GM21786 (cell line): ENCODE measurements around the gene SIRT7.

Source experiments
- ATAC-seq: cut with Tn5 transposase; IDR thresholded peaks from one replicate; pipeline ENCODE4 v1.9.1; 2021; ENCODE audit not compliant: unreplicated experiment

SIRT7 gene, protein sequence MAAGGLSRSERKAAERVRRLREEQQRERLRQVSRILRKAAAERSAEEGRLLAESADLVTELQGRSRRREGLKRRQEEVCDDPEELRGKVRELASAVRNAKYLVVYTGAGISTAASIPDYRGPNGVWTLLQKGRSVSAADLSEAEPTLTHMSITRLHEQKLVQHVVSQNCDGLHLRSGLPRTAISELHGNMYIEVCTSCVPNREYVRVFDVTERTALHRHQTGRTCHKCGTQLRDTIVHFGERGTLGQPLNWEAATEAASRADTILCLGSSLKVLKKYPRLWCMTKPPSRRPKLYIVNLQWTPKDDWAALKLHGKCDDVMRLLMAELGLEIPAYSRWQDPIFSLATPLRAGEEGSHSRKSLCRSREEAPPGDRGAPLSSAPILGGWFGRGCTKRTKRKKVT

DNA sequence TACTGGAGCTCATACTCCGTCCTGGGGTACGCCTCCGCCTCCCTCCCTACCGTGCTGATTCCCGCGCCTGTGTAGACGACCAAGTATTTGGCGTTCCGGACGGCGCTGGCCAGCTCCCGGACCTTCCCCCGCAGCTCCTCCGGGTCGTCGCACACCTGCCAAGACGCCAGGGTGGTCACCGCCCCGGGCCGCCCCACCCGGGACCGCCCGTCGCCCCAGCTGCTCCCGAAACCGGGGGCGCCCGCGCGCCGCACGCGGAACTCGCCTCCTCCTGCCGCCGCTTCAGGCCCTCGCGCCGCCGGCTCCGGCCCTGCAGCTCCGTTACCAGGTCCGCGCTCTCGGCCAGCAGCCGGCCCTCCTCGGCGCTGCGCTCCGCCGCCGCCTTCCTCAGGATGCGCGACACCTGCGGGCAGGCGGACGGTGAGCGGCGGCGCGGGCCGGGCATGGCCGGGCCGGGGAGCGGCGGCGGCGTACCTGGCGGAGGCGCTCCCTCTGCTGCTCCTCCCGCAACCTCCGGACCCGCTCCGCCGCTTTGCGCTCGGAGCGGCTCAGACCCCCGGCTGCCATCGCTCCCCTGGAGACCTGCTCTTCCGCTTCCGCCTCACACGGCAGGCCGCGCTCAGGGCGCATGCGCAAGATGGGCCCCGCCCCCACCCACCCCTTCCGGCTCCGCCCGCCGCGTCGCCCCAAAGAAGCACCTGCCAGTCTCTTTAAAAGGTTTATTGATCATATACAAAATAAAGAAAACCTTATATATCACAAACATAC lies at the start of gene SIRT7:
TSS of gene SIRT7 (minus strand) at position 612 of the 768 bp plus-strand sequence. CDS start at position 567, 45 bp downstream.
- ATAC-seq: peak; percentile 67

DNA sequence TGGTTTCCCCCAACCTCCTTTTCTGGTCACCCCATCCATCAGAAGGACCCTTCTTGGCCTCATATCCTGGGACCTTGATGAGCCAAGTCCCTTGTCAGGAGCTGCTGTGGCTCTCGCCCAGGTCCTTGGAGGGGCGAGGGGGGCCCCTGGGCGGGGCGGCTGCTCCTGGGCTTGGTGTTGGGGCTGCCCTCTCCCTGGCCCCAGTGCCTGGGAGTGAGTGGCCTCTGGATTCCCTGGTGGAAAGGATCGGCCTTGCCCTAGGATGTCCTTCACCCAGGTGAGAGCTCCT lies 49.2 kb upstream of the SIRT7 start:
- ATAC-seq: no peak

DNA sequence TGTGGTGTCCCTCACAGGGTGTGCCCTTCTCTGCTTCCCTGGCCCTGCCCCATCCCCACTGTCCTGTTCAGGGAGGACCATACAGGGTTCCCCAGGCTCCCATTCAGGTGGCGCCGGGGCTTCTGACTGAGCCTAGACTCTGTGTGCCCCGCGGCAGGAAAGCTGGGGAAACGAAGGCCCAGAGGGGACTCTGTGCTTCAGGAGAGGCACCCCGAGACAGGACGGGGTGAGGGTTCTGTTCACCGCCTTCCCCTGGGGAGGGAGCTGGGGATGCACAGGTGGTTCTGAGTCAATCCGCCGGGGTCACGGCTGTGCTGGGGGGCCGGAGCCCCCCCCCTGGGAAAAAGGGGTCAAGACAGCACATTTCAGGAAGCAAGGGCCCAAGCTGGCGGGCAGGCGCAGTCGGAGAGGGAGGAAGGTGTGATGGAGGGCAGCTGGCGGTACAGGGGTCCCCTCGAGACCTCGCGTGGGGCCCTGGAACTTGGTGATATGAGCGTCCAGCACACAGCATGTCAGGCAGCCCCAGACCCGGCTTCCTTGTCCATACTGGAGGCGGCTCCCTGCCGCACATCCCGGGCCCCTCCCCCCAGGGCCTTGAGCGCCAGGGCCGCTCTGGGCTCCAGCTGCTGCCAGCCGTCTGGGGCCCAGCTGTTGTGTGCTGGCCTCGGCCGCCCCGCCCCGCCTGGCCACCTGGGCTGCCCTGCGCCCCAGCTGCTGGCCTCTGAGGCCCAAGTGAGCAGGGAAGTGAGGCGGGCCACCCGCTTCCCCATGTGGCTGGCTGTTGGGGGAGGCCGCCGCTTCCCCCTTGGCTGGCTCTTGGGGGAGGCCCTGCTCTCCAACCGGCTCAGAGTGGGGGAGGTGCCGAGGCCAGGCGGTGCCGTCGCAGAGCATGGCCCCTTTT lies 48.6 kb upstream of the SIRT7 start:
- ATAC-seq: no peak

DNA sequence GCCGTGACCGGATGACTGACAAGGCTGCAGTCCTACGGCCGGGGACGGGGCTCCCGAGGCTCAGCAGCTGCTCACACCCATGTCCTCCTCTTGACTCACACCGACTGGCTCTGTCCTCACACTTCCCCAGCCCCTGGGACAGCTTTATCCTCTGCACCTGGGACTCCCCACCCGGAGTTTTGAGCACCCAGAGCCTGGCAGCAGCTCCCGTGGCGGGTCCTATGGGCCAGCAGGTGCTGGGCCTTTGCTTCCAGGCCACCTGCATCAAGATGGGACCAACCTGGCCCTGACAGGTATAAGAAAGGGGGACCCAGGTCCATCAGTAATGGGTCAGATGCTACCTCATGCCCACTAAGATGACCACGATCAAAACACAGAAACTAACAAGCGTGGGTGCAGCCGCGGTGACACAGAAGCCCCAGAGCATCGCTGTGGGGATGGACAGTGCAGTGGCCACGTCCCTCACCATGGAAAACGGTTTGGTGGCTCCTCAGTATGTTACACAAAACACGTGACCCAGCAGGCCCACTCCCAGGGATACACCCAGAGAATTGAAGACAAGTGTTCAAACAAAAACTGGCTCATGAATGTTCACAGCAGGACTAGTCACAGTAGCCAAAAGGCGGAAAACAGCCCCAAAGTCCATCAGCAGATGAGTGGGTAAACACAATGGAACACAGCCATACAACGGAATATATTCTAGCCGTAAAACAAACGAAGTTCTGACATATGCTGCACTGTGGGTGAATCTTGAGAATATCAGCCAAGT lies 46.3 kb upstream of the SIRT7 start:
- ATAC-seq: no peak

DNA sequence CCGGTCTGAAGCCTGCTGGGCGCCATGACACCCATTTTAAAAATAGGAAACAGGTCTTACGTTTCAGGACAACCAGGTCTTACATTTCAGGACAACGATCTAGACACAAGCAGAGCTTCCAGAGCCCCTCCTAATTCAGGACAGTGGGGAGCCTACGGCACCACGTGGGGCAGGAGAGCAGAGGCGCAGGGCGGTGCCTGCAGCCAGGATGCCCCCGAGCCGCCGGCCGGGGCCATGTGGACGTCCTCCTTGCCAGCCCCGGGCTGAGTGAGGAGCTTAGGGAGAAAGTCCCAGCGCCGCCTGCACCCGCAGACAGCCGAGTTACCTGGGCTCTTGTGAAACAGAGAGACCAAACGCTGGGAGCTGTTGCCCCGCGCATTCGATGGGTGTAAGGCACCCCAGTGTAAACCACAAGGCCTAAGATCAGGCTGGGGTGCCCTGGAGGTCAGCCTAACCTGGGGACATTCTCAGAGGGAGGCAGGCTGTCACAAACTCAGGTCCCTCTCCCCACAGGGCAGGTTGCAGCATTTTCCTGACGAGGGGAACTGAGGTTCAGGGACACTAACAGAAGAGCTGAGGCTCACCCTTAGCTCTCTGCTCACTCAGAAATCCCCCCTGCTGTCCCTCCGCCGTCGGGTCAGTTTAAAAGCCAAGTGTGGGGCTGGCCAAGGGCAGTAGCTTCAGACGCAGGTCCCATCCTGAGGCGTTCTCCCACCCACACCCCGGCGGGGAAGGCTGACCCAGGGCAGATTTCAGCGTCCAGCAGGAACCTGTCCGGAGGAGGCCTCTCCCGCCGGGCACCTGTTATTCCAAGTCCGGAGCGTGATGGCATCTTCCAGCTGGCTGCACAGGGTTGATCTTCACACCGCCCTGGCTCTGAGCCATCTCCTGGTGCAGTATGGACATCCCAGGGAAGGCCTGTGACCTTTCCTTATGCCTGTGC lies 44.8 kb upstream of the SIRT7 start:
- ATAC-seq: no peak

DNA sequence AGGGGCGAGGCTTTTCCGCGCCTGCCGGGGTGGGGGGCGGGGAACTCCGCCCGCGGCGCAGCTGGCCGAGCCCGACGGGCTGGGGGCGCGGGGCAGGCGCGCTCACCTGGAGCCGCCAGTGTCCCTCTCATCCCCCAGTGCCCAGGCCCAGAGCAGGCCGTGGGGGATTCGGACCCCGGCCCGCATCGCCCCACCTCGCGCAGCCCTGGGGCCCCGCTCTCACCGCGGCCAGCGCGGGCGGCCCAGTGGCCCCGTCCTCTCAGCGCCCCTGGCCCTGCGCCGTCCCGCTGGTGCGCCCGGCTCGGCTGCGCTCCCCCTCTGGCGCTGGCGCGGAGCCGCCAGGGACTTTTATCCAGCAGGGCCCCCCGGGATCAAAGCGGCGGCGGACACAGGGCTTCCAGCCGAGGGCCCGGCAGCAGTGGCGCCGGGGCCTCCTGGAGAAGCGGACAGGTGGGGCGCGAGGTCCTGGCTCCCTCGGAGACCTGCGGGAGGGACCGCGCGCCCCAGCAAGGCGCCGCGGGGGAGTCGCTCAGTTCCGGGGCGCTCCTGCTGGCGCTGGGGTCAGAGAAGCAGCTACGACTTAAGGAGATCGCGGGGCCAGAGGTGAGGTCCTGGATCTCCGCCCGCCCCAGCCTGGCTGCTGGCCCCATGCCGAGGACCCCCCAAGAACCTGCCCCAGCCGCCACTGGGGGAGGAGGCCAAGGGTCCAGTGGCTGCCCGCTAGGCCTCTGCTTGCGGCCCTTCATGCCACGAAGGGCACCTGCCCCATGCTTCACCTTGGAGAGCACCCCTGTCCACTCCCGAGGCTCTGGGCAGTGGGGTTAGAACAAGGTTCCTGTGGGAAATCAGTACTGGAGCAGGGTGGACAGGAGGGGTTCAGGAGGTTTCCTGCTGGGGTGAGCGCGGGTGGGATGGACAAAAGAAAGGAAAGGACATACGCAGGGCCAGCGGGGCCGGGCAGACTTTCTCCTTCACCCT lies 43.8 kb upstream of the SIRT7 start:
- ATAC-seq: no peak

DNA sequence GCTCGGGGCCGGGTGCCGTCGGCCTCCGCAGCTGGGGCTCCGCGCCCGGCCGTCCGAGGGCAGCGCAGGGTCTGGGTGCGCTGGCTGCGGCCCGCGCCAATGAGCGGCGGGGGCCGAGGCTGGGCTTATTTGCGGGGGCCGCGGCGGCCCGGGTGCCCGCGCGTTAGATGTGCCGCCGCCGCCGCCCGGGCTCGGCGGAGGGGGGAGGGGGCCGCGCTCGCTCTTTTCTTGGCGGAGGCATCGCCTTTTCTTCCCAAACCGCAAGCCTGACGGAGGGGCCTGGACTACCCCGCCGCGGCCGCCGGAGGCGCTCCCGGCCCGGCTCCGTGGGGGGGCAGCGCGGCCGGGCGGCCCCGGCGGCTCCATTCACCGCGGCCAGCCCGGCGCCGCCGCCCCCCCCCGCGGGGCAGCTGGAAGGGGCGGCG lies 43.1 kb upstream of the SIRT7 start, which contains the start of gene NOTUM:
TSS of gene NOTUM (minus strand) at position 101 of the 425 bp plus-strand sequence. CDS start 278 bp downstream, outside the sequence.
- no peak for ATAC-seq

DNA sequence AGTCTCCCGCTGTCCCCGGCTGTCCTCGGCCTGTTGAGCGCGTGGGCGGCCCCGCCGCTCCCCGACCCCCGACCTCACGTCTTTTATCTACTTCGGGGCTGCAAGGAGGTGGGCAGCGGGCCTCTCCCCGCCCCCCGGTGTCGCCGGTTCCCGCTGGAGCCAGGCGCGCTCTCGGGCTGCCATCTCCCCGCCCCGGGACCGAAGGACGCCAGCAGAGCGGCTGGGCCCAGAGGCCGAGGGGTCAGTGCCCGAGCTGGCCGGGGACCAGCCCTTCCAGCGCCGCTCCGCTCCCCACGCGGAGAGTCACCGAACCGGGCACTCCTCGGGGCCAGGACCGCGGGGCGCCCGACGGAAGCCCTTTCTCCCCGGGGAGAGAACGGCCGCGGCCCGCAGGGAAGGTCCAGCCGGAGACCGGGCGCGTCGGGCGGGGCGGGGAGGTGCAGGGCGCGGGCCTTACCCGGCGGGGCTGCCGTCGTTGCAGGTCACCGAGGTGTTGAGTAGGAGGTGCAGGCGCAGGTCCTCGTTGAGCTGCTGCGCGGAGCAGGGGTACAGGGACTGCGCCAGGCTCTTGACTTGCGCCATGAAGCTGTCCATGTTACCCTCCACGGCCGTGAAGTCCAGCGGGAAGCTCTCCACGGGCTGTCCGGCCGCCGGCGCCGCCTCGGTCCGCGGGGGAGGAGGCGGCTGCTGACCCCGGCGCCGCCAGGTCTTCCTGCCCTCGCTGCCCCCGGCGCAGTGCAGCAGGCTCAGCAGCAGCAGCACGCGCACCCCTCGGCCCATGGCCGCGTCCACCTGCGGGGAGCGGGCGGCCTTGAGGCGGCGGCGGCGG lies 42.4 kb upstream of the SIRT7 start:
- ATAC-seq: no peak

DNA sequence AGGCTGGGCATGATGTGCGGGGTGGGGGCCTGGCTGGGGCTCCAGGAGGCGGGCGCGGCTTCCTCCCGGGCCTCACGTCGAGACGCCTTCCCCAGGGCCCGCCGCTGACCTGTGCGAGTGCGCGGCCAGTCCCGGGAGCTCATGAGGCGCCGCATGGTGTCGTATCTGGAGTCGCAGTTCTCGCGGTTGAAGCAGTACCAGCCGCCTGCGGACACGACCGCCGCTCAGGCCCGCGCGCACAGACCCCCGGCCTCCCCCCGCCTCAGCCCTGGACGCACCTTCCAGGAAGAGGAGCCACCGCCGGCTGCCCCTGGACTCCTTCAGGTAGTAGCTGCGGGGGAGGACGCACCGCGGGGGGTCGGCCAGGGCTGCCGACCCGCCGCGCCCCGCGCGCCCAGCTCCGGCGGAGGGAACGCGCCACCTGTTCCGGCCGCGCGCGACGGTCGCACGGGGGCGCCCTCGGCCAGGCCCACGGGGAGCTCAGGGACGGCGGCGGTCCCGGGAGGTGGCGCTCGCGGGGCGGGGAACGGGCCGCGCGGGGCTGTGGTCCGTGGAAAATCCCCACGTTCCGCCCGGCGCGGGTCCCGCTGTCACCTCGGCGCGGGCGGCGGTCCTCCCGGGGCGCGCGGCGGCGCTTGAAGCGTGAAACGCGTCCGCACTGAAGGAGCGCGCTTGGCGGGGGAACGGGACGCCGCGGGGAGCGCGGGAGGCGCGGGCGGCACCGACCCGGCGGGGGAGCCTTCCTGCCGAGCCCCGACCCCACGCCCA lies 41.6 kb upstream of the SIRT7 start:
- no peak for ATAC-seq

DNA sequence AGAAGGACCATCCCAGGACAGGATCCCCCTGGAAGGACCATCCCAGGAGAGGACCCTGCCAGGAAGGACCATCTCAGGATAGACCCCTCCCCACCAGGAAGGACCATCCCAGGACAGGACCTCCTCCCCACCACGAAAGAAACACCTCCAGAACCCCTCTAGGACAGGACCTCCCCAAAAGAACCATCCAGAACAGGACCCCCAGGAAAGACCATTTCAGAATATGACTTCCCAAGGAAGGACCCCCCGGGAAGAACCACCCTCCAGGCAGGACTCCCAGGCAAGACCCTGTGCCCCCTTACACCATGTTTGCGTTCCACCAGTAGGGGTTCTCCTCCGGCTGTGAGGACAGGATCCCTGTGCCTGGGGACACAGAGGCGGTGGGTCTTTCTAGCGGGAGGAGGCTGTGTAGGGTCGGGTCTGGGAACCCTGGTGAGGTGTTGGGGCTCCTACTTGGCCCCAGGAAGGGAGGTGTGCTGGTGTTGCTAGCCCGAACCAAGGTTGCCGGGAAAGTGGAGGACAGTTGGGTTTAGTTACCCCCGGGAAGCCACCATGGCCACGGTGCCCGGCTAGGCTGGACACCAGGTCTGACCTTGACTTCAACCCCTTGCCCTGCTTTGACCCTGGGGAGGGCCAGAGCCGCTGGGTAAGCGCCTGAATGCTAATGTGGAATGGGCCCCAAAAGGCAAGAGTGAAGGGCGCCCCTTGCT lies 40.8 kb upstream of the SIRT7 start:
- ATAC-seq: no peak

DNA sequence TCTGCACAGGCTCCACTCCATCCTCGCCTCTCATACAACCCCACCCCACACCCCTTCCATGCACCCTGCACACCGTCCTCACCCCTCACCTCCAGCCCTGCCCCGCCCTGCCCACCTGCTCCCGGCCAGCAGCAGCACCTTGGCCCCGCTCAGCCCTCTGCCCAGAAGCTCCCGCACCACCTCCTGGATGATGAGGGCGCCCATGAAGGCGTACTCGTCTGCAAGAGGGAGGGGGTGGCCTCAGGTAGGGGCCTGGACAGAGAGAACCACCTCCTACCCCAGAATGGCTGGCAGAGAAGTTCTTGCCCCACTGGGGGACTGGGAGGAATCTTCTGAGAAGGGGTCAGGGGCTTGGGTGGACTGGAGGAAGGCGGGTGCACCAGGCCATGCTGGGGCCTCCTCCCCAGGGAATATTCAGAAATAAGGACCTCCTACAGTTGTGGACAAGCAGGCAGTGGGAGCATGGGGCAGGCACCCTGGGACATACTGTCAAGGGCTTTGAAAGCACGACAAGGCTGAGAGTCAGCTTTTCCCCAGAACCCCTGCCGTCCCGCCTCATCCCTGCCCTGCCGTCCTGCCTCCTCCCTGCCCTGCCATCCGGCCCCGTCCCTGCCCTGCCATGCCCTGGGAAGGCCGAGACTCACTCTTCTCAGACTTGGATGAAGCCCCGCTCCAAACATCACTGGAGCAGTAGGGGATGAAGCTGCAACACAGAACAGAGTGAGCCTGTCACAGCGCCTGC lies 39.9 kb upstream of the SIRT7 start:
- no peak for ATAC-seq

DNA sequence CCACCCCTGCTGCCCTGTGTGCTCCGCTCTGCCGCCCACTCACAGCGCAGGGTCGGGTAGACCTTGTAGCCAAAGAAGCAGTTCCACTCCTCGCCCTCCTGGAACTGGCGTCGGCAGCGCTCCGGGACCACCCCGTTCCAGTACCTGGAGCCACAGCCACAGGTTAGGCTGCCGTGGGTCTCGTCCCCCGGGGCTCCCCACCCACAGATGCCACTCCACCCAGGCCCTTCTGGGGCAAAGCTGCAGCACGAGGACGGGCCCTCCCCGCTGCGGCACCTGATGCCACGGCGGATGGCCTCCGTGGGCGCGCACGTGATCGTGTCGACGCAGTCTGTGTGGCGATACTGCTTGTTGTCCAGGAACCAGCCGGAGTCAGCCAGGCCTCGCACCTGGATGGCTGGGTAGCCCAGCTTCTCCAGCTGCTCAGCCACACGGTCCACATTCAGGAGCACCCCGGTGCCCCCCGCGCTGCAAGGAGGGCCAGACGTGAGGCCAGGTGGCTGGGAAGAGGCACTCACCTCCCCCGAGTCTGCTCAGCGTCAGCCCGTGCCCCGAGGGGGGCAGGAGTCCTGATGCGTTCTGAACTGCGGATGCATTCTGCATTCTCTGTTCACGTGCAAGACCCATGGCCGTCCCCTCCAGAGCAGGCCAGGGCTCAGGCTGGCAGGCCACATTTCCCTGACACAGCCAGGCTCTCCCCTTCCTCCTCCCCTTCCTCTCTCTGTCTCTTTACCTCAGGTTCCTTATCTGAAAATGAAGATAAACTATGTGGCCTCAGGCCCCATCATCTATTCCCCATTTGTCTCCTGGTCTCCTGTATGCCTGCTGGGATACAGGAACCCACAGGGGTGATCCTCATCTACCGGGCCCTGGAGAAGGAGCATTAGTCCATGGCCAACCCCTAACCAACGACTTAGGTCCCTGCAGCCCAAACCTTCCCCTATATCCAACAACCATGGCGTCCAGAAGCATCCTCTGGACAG lies 38.9 kb upstream of the SIRT7 start:
- no peak for ATAC-seq

DNA sequence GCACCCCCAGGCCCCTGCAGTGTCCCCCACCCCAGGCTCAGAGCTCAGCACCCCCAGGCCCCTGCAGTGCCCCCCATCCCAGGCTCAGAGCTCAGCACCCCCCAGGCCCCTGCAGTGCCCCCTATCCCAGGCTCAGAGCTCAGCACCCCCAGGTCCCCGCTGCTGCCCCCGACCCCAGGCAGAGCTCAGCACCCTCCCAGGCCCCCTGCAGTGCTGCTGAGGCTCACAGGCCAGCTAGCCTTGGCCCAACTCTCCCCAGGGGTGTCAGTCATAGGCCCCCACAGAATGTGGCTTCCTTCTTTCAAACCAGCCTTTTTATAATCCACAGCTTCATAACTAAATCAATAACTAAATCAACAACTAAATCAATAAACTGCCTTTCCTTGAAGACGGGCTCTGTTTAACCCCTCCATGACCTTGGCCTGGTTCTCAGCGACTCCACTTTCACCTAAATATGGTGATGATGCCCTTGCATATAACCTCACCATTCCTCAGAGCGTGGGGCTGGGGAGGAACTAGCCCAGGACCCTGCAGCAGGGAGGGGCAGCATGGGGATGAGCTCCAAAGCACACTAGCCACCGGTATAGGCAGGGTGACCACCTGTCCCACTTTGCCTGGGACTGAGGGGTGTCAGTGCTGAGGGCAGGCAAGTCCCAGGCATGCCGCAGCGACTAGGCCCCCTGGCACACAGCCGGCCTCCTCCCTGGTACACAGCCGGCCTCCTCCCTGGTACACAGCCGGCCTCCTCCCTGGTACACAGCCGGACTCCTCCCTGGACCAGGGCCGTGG lies 38.0 kb upstream of the SIRT7 start:
- no peak for ATAC-seq
